SU-DHL-6 (cell line): ENCODE measurements around the gene TMC4.

Experiments
- H2AFZ ChIP-seq: fragments of 200-600 bp; sonication (generic); 2 replicates; pipeline ENCODE4 v1.6.1; 2014; ENCODE audit warnings: low read depth, mild to moderate bottlenecking, moderate library complexity, mixed read lengths, antibody characterized with exemption, low read length; ENCODE audit not compliant: severe bottlenecking
- H3F3A ChIP-seq: fragments of 200-600 bp; shearing (Covaris generic); 2 replicates; pipeline ENCODE4 v1.6.0; 2016; ENCODE audit warnings: antibody characterized with exemption, mild to moderate bottlenecking; ENCODE audit not compliant: insufficient read depth
- H3K27ac ChIP-seq: fragments of 200-600 bp; sonication (generic); 2 replicates; pipeline ENCODE4 v1.5.1; 2016; ENCODE audit warnings: low read depth, mild to moderate bottlenecking, low read length, moderate library complexity, mixed read lengths
- H3K27me3 ChIP-seq: fragments of 200-600 bp; sonication (generic), shearing (Covaris generic); 2 replicates; pipeline ENCODE4 v1.6.0; 2014; ENCODE audit warnings: mild to moderate bottlenecking, low read length
- H3K36me3 ChIP-seq: fragments of 200-600 bp; sonication (generic); 2 replicates; pipeline ENCODE4 v1.6.1; 2014; ENCODE audit warnings: mild to moderate bottlenecking, low read length, mixed read lengths
- H3K4me2 ChIP-seq: fragments of 300-600, 200-600 bp; shearing (Covaris generic), sonication (generic); 2 replicates; pipeline ENCODE4 v1.6.0; 2014; ENCODE audit warnings: low read length, low read depth, mild to moderate bottlenecking; ENCODE audit not compliant: poor library complexity, severe bottlenecking
- H3K4me3 ChIP-seq: fragments of 200-600 bp; sonication (generic); 2 replicates; pipeline ENCODE4 v1.5.1; 2014; ENCODE audit warnings: antibody characterized with exemption, low read length, mild to moderate bottlenecking, mixed read lengths; ENCODE audit not compliant: insufficient read depth, poor library complexity, severe bottlenecking
- H3K79me2 ChIP-seq: fragments of 200-600 bp; sonication (generic); 2 replicates; pipeline ENCODE4 v1.6.1; 2014; ENCODE audit warnings: mild to moderate bottlenecking, low read length, moderate library complexity; ENCODE audit not compliant: insufficient read depth
- H3K9ac ChIP-seq: fragments of 200-600 bp; sonication (generic); 2 replicates; pipeline ENCODE4 v1.7.0; 2014; ENCODE audit warnings: mild to moderate bottlenecking, low read length
- H3K9me2 ChIP-seq: fragments of 200-600 bp; sonication (generic); replicated peaks from 2 replicates; pipeline ENCODE4 v1.6.1; 2014; ENCODE audit warnings: low read length; ENCODE audit not compliant: insufficient read depth
- H3K9me3 ChIP-seq: fragments of 200-600 bp; sonication (generic); 2 replicates; pipeline ENCODE4 v1.6.1; 2014; ENCODE audit warnings: low read length, mixed read lengths; ENCODE audit not compliant: insufficient read depth
- H4K20me1 ChIP-seq: fragments of 200-600 bp; sonication (generic); 2 replicates; pipeline ENCODE4 v1.6.1; 2014; ENCODE audit warnings: low read depth, mild to moderate bottlenecking, antibody characterized with exemption, low read length, moderate library complexity, mixed read lengths
- EZH2phosphoT487 ChIP-seq: fragments of 200-600 bp; sonication (generic), shearing (Covaris generic); conservative IDR thresholded peaks from 2 replicates; pipeline ENCODE4 v1.6.1; 2018; ENCODE audit warnings: mild to moderate bottlenecking, antibody characterized with exemption, low read length, moderate library complexity, mixed read lengths
- TF ChIP-seq, protein P1 (sequence below): fragments of 200-600 bp; sonication (generic); IDR thresholded peaks from one replicate; pipeline ENCODE4 v1.5.1; 2017; ENCODE audit warnings: antibody characterized with exemption, mild to moderate bottlenecking, low read length, moderate library complexity; ENCODE audit not compliant: insufficient read depth, poor library complexity, severe bottlenecking

TMC4 gene

GRCh38 chr19:54145541-54146158, 27.3 kb downstream of the TMC4 start:
- Histone ChIP-seq H3K36me3 (peaks cover 3% of the 10 kb centered on the region; the same call in 1 of the 2 replicates), H4K20me1 (no peaks in the 10 kb centered on the region; the same call in 1 of the 2 replicates), H3K4me2 (no peak overlapping the region), H3K9ac (no peak overlapping the region), H2AFZ (no peak overlapping the region), H3K79me2 (peaks cover 21% of the 10 kb centered on the region), H3K27me3 (no peaks in the 10 kb centered on the region), H3K4me3 (no peak overlapping the region), H3K9me2 (no peaks in the 10 kb centered on the region), H3F3A (no peaks in the 10 kb centered on the region), H3K27ac (no peak overlapping the region), H3K9me3 (no peaks in the 10 kb centered on the region)
- TF ChIP-seq, protein P1, sequence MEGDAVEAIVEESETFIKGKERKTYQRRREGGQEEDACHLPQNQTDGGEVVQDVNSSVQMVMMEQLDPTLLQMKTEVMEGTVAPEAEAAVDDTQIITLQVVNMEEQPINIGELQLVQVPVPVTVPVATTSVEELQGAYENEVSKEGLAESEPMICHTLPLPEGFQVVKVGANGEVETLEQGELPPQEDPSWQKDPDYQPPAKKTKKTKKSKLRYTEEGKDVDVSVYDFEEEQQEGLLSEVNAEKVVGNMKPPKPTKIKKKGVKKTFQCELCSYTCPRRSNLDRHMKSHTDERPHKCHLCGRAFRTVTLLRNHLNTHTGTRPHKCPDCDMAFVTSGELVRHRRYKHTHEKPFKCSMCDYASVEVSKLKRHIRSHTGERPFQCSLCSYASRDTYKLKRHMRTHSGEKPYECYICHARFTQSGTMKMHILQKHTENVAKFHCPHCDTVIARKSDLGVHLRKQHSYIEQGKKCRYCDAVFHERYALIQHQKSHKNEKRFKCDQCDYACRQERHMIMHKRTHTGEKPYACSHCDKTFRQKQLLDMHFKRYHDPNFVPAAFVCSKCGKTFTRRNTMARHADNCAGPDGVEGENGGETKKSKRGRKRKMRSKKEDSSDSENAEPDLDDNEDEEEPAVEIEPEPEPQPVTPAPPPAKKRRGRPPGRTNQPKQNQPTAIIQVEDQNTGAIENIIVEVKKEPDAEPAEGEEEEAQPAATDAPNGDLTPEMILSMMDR: no peak
- TF ChIP-seq EZH2phosphoT487: no peak

- peaks cover 3% of the 10 kb centered on the region; the same call in 1 of the 2 replicates for H3K36me3 ChIP-seq
- H3K4me2 ChIP-seq: no peak overlapping the region
- TF ChIP-seq EZH2phosphoT487: no peak
- TF ChIP-seq, protein P1: no peak
- H3K79me2 ChIP-seq: peaks cover 50% of the 10 kb centered on the region
- H2AFZ ChIP-seq: no peak overlapping the region
- no peak overlapping the region for H3K4me3 ChIP-seq
- H3K9me3 ChIP-seq: no peaks in the 10 kb centered on the region
- no peak overlapping the region for H3K9ac ChIP-seq
- no peaks in the 10 kb centered on the region for H3K9me2 ChIP-seq
- H3K27ac ChIP-seq: no peak overlapping the region
- H3K27me3 ChIP-seq: no peaks in the 10 kb centered on the region
- no peaks in the 10 kb centered on the region; the same call in 1 of the 2 replicates for H4K20me1 ChIP-seq
- H3F3A ChIP-seq: no peaks in the 10 kb centered on the region
Observed at GRCh38 chr19:54142166-54142780, 30.7 kb downstream of the TMC4 start.

DNA sequence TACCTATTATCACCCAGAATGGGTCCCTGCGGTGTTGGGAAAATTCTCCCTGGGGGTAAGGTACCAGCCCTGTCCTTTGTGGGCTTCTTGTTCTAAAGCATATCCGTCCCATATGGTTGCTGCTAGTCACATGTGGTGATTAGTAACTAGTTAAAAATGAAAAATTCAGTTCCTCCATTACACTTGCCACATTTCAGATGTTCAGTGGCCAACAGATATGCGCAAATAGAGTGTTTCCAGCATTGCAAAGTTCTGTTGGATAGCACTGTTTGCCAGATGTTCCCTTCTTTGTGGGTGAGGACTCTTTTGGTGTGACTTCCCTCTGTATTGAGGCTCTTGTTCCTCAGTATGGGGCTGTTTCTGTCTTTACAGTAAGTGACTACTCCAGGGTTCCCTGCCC, 31.6 kb downstream of the TMC4 start:
- H3K36me3 ChIP-seq: peaks cover 3% of the 10 kb centered on the region; the same call in 1 of the 2 replicates
- no peak for TF ChIP-seq EZH2phosphoT487
- TF ChIP-seq, protein P1: no peak
- H3K4me3 ChIP-seq: no peak overlapping the region
- H3F3A ChIP-seq: no peaks in the 10 kb centered on the region
- H4K20me1 ChIP-seq: no peaks in the 10 kb centered on the region; the same call in 1 of the 2 replicates
- H3K27me3 ChIP-seq: no peaks in the 10 kb centered on the region
- no peaks in the 10 kb centered on the region for H3K9me2 ChIP-seq
- H3K4me2 ChIP-seq: no peak overlapping the region
- H3K79me2 ChIP-seq: peaks cover 50% of the 10 kb centered on the region
- no peak overlapping the region for H2AFZ ChIP-seq
- no peak overlapping the region for H3K27ac ChIP-seq
- H3K9ac ChIP-seq: no peak overlapping the region
- no peaks in the 10 kb centered on the region for H3K9me3 ChIP-seq
